ENCODE results near the gene TLN1.
A peak's percentile ranks its signal among the peaks of the same experiment; 100 is the strongest.

TLN1 gene

DNA sequence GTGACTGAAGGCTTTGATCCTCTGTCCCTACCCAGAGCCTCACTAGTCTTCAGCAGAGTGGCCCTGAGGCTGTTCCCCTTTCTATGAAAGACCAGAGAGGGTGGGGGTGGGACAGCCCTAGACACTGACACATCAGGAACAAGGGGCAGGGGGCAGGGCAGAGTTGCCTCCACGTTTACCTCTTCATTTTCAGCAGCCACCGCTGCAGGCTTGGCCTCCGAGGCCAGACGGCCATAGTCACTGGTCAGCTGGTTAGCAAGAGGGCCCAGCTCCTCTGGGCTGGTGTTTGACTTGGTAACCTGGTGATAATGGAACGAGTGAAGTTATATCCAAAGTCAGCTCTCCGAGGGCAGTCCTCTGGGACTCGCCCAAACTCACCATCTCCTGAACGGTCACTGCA lies 26.6 kb downstream of the TLN1 start:
- DNase-seq (ENCODE audit: low read depth), result no peak

GRCh38 chr9:35703906-35704672 lies 27.9 kb downstream of the TLN1 start:
- DNase-seq (ENCODE audit: low read depth), result no peak

DNA sequence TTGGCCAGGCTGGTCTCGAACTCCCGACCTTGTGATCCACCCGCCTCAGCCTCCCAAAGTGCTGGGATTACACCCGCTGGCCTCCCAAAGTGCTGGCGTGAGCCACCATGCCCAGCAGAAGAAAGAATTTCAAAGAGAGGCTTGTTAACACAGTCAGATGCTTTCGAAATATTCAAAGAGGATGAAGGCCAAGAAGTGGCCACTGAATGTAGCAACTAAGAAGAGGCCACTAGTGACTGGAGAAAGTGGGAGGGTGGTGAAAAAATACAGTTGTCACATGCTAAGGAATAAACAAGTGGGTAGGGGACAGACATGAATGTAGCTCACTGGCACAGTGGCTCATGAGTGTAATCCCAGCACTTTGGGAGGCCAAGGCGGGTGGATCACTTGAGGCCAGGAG lies 29.3 kb downstream of the TLN1 start:
- no peak for DNase-seq (ENCODE audit: low read depth)

- no peak for DNase-seq (ENCODE audit: low read depth)
Measured at GRCh38 chr9:35700942-35701341, 31.1 kb downstream of the TLN1 start.

- no peak for DNase-seq (ENCODE audit: low read depth)
Measured at GRCh38 chr9:35700031-35700430, 32.0 kb downstream of the TLN1 start.

DNA sequence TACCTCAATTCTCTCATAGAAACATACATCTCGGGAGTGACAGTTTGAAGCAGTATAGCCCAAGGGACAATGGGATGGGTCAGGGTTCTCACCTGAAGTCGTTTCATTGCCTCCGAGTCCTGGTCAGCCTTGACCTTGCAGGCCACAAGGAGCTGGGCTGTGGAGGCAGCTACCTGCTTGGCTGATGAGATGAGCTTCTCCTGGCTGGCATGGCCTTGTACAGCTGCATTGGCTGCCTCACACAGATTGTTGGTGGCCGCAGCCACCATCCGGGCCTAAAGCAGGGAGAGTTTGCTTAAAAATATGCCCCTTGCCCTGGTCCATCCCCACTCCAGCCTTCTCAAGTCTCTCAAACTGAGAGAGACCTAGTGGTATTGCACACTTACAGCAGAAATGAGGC lies 33.8 kb downstream of the TLN1 start:
- no peak for DNase-seq (ENCODE audit: low read depth)

DNA sequence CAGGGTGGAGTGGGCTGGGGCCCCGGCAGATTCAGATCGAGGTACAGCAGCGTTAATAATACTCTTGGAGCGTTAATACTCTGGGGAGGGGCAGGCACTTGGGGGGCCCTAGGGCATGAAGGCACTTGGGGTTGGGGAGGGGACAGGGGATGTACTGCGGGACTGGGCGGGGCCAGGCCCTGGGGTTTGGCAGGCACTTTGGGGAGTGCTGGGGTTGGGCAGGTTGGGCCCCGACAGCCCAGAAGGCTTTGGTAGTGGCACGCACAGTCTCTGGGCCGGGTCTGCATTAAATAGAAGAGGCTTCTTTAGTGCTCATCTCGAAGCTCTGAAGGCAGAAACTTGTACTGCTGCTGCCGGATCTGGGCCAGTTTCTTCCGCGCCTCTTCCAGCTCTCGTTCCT lies 34.5 kb downstream of the TLN1 start:
- no peak for DNase-seq (ENCODE audit: low read depth)

DNA sequence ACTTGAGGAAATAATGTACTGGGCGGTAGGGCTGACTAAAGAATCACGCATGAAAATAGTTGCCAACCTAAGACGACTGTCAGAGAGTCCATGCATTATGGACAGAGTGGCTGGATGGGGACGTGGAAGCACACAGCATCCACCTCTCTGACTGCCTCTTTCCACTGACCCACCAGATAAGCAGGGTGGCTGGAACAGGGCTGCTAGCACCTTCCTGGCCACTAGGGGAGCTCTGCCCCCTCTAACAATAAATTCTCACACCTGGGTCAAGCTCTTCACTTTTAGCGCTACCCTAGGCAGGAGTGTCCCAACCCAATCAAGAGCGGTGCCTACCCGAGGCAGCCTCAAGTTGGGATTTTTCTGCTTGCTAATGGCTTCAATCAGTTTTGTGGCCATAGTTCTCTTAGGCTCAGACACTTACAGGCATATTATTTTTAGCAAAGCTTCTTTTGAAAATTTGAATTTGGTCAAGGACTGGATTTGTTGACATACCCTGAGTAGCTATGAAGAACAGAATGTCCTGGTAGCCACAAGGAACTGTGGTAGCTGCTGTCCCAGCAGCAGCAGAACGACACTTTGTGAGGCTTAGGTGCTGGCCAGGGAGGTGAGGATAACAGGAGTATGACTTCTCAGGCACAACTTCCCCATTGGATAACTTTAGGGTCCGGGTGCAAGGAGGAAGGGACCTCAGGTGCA lies 35.3 kb downstream of the TLN1 start:
- DNase-seq (ENCODE audit: low read depth), result peak; percentile 70

GRCh38 chr9:35695943-35696401 lies 36.0 kb downstream of the TLN1 start:
- DNase-seq (ENCODE audit: low read depth), result no peak

- no peak for DNase-seq (ENCODE audit: low read depth)
Measured at GRCh38 chr9:35691757-35692301, 40.2 kb downstream of the TLN1 start.

- DNase-seq (ENCODE audit: low read depth), result no peak
Measured at GRCh38 chr9:35691334-35691650, 40.7 kb downstream of the TLN1 start.

DNA sequence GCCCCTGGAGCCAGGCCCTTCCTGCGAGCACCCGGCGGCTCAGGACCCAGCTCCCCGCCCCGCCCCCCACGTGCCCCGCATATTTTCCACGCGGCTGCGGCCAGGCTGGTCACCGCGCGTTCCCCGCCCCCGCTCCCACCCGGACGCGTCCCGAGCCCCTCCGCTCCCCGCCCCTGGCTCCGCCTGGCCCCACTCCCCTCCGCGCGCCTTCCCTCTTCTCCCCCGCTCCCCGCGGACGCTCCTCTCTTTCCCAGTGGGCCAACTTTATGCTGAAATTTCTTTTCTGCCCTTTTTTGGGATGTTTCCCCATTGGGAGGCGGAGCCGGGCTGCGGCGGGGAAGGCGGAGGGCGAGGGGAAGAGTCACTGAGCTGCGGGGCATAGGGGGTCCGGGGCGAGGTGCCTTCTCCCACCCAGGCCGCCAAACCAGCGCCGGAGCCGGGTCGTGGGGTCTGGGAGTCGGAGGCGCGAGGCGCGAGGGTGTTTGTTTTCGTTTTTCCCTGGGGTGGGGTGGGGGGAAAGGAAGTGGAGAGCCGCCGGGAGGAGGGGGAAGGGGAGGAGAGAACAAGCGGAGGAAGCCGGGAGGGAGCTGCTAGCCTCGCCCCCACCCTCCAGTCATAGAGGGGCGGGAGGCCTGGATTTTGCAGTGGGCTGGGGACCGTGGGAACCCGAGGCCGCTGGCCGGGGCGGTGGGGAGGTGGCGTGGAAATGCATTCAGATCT lies 41.2 kb downstream of the TLN1 start:
- DNase-seq (ENCODE audit: low read depth), result peak; percentile 70

- DNase-seq (ENCODE audit: low read depth), result peak; percentile 51
Measured at GRCh38 chr9:35690294-35690613, 41.7 kb downstream of the TLN1 start.

DNA sequence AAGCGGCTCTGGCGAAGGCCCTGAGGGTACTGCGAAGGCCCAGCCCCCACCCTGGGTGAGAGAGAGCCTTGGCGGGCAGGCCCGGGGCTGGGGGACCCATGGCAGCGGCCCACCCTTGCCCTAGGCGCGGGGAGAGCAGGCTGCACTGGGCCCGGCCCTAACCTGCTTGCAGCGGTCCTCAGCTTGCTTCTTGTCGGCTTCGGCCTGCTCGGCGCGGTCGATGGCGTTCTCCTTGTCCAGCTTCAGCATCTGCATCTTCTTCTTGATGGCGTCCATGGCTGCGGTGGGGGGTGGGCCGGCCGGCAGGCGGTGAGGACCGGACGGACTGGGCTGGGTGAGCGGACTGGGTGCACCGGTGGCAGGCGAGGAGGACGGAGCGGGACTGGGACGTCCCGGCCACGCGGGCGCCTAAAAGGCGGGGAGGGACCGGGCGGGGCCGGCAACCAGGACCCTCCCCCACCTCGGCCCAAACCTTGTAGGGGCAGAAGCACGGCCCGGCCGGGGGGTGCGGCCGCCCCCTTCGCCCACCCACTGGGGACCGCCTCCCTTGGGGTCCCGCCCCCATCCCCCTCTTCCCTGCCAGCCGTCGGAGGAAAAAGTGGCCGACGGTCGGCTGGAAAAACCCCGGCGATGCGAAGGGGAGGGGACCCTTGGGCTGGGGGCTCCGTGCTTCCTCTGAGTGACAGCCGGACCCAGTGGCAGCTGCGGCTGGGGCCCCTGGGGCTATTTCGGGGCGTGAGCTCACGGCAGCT lies 42.3 kb downstream of the TLN1 start, which contains the start of gene TPM2:
Gene TPM2, minus strand, starts transcription at position 384 of the 752 bp plus-strand sequence. Its CDS starts 108 bp downstream, at position 276.
- peak; percentile 82 for DNase-seq (ENCODE audit: low read depth)

DNA sequence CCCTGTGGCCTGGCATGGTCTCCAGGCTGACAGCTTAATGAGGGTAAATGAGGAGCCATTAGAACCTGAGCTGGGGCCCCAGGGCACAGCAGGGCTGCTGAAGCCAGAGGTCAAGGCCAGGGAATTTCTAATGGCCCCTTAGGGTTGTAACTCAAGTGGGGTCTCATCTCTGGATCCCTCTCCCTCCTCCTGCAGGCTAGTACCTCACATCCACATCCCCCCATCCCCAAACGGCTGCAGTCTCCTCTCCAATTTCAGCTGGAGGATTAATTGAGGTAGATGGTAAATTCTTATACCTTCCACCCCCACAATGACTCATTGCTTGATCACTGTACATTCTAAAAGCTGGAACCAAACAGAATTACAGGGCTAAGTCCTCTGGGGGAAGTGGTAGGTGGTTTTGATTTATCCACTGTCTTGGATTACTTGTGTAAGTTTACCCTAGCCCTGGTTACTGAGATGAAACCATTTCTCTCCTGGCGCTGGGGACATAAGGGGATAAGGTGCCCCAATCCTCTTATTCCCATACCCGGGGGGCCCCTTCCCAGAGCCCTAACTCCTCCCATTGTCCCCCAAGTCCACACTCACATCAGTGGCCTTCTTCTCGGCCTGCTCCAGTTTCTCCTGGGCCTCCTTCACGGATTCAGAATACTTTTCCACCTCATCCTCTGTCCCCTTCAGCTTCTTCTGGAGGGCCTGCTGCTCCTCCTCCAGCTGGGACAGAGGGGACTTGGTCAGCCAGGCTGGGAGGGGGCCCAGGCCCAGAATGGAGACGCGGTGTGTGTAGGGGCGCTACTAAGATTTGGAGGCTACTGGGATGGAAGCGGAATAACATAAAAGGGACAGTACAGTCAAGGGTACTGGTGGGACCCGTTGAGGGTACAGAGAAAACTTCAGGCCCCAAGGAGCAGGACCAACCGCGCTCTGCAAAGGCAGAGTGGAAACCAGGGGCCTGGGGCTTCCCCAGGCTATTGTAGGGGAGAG lies 43.1 kb downstream of the TLN1 start:
- peak; percentile 91 for DNase-seq (ENCODE audit: low read depth)

DNA sequence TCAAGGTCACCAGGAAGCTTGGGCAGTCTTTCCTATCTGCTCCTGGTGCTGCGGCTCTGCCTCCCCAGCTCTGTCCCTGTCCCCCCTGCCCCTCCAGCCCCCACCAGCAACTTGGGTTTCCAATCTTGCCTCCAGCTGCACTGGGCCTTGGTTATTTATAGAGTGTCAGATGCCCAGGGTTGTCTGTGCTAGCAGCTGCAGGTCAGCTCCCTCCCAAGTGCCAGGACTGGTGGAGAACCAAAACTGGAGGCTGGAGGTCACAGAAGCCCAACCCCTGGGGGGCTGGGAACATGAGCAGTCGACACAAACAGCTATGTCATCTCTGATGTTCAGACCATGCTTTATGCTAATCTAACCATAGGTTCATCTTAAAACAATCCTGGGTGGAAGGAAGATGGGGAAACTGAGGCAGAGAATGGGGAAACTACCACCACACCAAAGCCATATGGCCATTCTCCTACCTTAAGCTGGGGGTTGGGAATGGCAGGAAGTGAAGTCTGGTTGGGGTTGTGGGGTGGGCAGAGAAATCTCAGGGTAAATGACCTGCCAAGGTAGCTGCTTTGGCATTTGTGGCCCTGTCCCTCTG lies 43.9 kb downstream of the TLN1 start:
- no peak for DNase-seq (ENCODE audit: low read depth)

DNA sequence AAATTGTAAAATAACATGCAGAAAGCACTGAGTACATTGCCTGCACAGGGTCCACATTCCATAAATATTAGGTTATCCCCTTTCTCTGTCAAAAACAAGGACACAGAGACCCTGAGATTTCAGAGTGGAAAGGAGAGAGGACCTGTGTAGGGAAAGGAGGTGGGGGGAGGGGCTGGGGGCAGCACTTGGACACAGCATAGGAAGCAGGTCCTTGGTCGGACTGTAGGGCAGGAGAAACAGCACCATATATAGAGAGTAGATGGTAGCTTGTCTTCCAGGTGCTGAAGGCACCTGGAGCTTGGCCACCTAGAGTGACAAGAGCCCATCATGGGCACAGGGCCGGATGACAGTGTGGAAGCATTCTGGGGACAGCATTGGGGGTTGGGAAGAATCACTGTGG lies 44.7 kb downstream of the TLN1 start:
- DNase-seq (ENCODE audit: low read depth), result no peak

GRCh38 chr9:35686222-35687203 lies 45.5 kb downstream of the TLN1 start:
- no peak for DNase-seq (ENCODE audit: low read depth)

DNA sequence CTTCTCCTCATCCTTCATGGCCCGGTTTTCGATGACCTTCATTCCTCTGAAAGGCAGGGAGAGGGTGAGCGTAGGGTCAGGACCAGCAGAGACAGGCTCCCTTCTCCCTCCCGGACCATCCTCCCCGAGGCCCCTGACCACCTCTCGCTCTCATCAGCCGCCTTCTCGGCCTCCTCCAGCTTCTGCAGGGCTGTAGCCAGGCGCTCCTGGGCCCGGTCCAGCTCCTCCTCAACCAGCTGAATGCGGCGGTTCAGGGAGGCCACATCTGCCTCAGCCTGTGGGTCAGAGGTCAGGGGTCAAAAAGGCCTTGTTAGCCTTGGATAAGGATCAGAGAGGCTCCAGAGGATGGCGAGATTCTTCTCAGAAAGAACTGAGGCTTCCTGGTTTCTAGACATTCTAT lies 46.5 kb downstream of the TLN1 start:
- no peak for DNase-seq (ENCODE audit: low read depth)
